Mesenchymal stem cell (in vitro differentiated cells and primary cell): ENCODE measurements around the gene STRN3.

Source experiments
- DNase-seq: peaks from one replicate; pipeline ENCODE4 v3.0.0-alpha.2; 2013
- H2AFZ ChIP-seq: one replicate; pipeline ENCODE4 v1.6.1; 2013; ENCODE audit warnings: low read depth, mild to moderate bottlenecking, control low read depth, inconsistent platforms, low read length, moderate library complexity
- H2AK5ac ChIP-seq: 2 replicates; pipeline ENCODE4 v1.6.1; 2013; ENCODE audit warnings: low read length, moderate library complexity, mild to moderate bottlenecking, inconsistent platforms; ENCODE audit not compliant: severe bottlenecking
- H2BK120ac ChIP-seq: one replicate; pipeline ENCODE4 v1.6.1; 2013; ENCODE audit warnings: low read depth, mild to moderate bottlenecking, inconsistent platforms, low read length, moderate library complexity
- H2BK12ac ChIP-seq, 2 experiments: one replicate each; pipeline ENCODE4 v1.6.1; 2013; ENCODE audit warnings: inconsistent platforms in 2 of 2, low read length in 2 of 2, mild to moderate bottlenecking in 2 of 2, moderate library complexity in 2 of 2, control low read depth in 1 of 2
- H2BK15ac ChIP-seq: one replicate; pipeline ENCODE4 v1.6.1; 2013; ENCODE audit warnings: mild to moderate bottlenecking, low read depth, inconsistent platforms; ENCODE audit not compliant: poor library complexity, severe bottlenecking
- H2BK5ac ChIP-seq: 2 replicates; pipeline ENCODE4 v1.6.1; 2013; ENCODE audit warnings: low read depth, mild to moderate bottlenecking, low read length, control low read depth, inconsistent platforms; ENCODE audit not compliant: poor library complexity, severe bottlenecking
- H3K14ac ChIP-seq, 2 experiments: one replicate each; pipeline ENCODE4 v1.6.1; 2013; ENCODE audit warnings: inconsistent platforms in 2 of 2, low read length in 2 of 2, control low read depth in 1 of 2, mild to moderate bottlenecking in 1 of 2, moderate library complexity in 1 of 2
- H3K18ac ChIP-seq, 2 experiments: one replicate each; pipeline ENCODE4 v1.6.1; 2013; ENCODE audit warnings: inconsistent platforms in 2 of 2, low read length in 2 of 2, control low read depth in 1 of 2, low read depth in 1 of 2, mild to moderate bottlenecking in 1 of 2
- H3K23ac ChIP-seq, 2 experiments: one replicate each; pipeline ENCODE4 v1.6.1; 2013; ENCODE audit warnings: inconsistent platforms in 2 of 2, low read length in 2 of 2, mild to moderate bottlenecking in 2 of 2, moderate library complexity in 2 of 2, control low read depth in 1 of 2
- H3K27ac ChIP-seq: 2 replicates; pipeline ENCODE4 v1.5.1; 2013; ENCODE audit warnings: mild to moderate bottlenecking, moderate library complexity, low read length, control low read depth, inconsistent platforms; ENCODE audit not compliant: poor library complexity, severe bottlenecking
- H3K27me3 ChIP-seq, 2 experiments: 2 replicates each; pipeline versions ENCODE4 v1.6.1 to v1.7.0; 2013; ENCODE audit warnings: low read length in 2 of 2, mild to moderate bottlenecking in 2 of 2, moderate library complexity in 2 of 2, control low read depth in 1 of 2, inconsistent platforms in 1 of 2; ENCODE audit not compliant: control insufficient read depth in 1 of 2, insufficient read depth in 1 of 2
- H3K36me3 ChIP-seq, 2 experiments: 2 replicates each; pipeline versions ENCODE4 v1.6.1 to v1.7.0; 2013; ENCODE audit warnings: low read length in 2 of 2, control low read depth in 1 of 2, inconsistent platforms in 1 of 2, low read depth in 1 of 2, mild to moderate bottlenecking in 1 of 2; ENCODE audit not compliant: insufficient read depth in 2 of 2, control insufficient read depth in 1 of 2
- H3K4ac ChIP-seq, 2 experiments: one replicate each; pipeline ENCODE4 v1.6.1; 2013; ENCODE audit warnings: inconsistent platforms in 2 of 2, low read length in 2 of 2, mild to moderate bottlenecking in 2 of 2, moderate library complexity in 2 of 2, control low read depth in 1 of 2, low read depth in 1 of 2
- H3K4me1 ChIP-seq: 2 replicates; pipeline ENCODE4 v1.6.1; 2013; ENCODE audit warnings: low read depth, low read length, control low read depth; ENCODE audit not compliant: control insufficient read depth, insufficient read depth
- H3K4me2 ChIP-seq: 2 replicates; pipeline ENCODE4 v1.6.1; 2013; ENCODE audit warnings: low read length, mild to moderate bottlenecking, inconsistent platforms; ENCODE audit not compliant: poor library complexity, severe bottlenecking
- H3K4me3 ChIP-seq, 2 experiments: 2 replicates each; pipeline versions ENCODE4 v1.5.1 to v1.7.0; 2013; ENCODE audit warnings: low read length in 2 of 2, mild to moderate bottlenecking in 2 of 2, control low read depth in 1 of 2, low read depth in 1 of 2; ENCODE audit not compliant: insufficient read depth in 1 of 2
- H3K79me1 ChIP-seq: replicated peaks from 2 replicates; pipeline ENCODE4 v1.6.1; 2013; ENCODE audit warnings: mild to moderate bottlenecking, control low read depth, low read length, inconsistent platforms; ENCODE audit not compliant: poor library complexity, severe bottlenecking
- H3K9ac ChIP-seq: 2 replicates; pipeline ENCODE4 v1.7.0; 2013; ENCODE audit warnings: mild to moderate bottlenecking, low read length, moderate library complexity
- H3K9me3 ChIP-seq: 2 replicates; pipeline ENCODE4 v1.7.0; 2013; ENCODE audit warnings: mild to moderate bottlenecking, low read length; ENCODE audit not compliant: control insufficient read depth
- H4K8ac ChIP-seq: one replicate; pipeline ENCODE4 v1.6.1; 2013; ENCODE audit warnings: inconsistent platforms, mild to moderate bottlenecking, low read length, moderate library complexity
- H4K91ac ChIP-seq: one replicate; pipeline ENCODE4 v1.6.1; 2013; ENCODE audit warnings: mild to moderate bottlenecking, low read length, inconsistent platforms
- WGBS: methylation state at CpG from one replicate; pipeline ENCODE4 v1.1.7; 2013; ENCODE audit warnings: mixed read lengths; 5-methylcytosine and 5-hydroxymethylcytosine counted together

The STRN3 gene

GRCh38 chr14:31037709-31038221 is 11.6 kb upstream of the STRN3 start:
- H2AFZ ChIP-seq, result no peak overlapping the region
- no peaks in the 10 kb centered on the region for H3K9me3 ChIP-seq
- H3K79me1 ChIP-seq, result no peaks in the 10 kb centered on the region
- H2BK15ac ChIP-seq, result no peak overlapping the region
- H3K36me3 ChIP-seq, result no peaks in the 10 kb centered on the region
- H3K14ac ChIP-seq, result no peak overlapping the region
- H3K9ac ChIP-seq, result no peak overlapping the region
- no peak overlapping the region for H2BK120ac ChIP-seq
- no peak overlapping the region for H3K4ac ChIP-seq
- H4K91ac ChIP-seq, result no peak overlapping the region
- H3K4me3 ChIP-seq, result no peak overlapping the region
- no peak for DNase-seq
- peaks cover 1% of the 10 kb centered on the region for H3K4me1 ChIP-seq
- no peak overlapping the region for H2BK5ac ChIP-seq
- H3K27me3 ChIP-seq, result no peaks in the 10 kb centered on the region
- no peak overlapping the region for H4K8ac ChIP-seq
- no peak overlapping the region for H2BK12ac ChIP-seq
- H3K18ac ChIP-seq, result no peak overlapping the region
- no peak overlapping the region for H2AK5ac ChIP-seq
- H3K4me2 ChIP-seq, result no peak overlapping the region
- WGBS, result 95% methylated on average over 1 of the region's 1 CpG
- no peak overlapping the region for H3K23ac ChIP-seq
- no peak overlapping the region for H3K27ac ChIP-seq

- H3K79me1 ChIP-seq, result no peaks in the 10 kb centered on the region
These were observed 10.4 kb upstream of the STRN3 start for GRCh38 chr14:31036552-31036951.

DNA sequence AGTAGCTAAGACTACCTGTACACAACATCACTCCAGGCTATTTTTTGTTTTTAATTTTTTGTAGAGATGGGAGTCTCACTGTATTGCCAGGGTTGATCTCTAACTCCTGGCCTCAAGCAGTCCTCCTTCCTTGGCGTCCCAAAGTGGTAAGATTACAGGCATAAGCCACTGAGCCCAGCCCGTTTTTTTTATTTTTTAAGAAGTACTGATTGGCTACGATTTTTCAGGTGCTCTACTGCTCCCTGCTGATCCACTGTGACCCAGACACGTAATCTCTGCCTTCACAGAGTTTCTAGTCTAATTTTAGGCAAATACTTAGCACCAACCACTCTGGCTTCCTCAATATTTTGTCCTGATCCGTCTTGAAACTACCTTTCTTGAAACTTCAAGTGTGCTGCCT is 4.3 kb upstream of the STRN3 start:
- DNase-seq, result no peak
- WGBS, result 96% methylated on average over 5 of the region's 5 CpGs
- H3K9me3 ChIP-seq, result no peaks in the 10 kb centered on the region
- H2AK5ac ChIP-seq, result no peak overlapping the region
- peaks cover 4% of the 10 kb centered on the region for H3K4me1 ChIP-seq
- no peak overlapping the region for H3K27ac ChIP-seq
- no peaks in the 10 kb centered on the region for H3K27me3 ChIP-seq
- no peaks in the 10 kb centered on the region for H3K36me3 ChIP-seq
- H3K9ac ChIP-seq, result no peak overlapping the region
- no peak overlapping the region for H4K8ac ChIP-seq
- H2BK120ac ChIP-seq, result no peak overlapping the region
- no peak overlapping the region for H3K4ac ChIP-seq
- H2BK5ac ChIP-seq, result no peak overlapping the region
- no peak overlapping the region for H3K4me2 ChIP-seq
- peaks cover 8% of the 10 kb centered on the region for H3K79me1 ChIP-seq
- H3K14ac ChIP-seq, result no peak overlapping the region
- no peak overlapping the region for H3K23ac ChIP-seq
- H4K91ac ChIP-seq, result no peak overlapping the region
- H3K4me3 ChIP-seq, result no peak overlapping the region
- no peak overlapping the region for H2AFZ ChIP-seq
- no peak overlapping the region for H2BK15ac ChIP-seq
- H2BK12ac ChIP-seq, result no peak overlapping the region
- H3K18ac ChIP-seq, result no peak overlapping the region

More at GRCh38 chr14:31036552-31036951, 10.4 kb upstream of the STRN3 start:
- no peaks in the 10 kb centered on the region for H3K9me3 ChIP-seq
- H2BK12ac ChIP-seq, result no peak overlapping the region
- 100% methylated on average over 4 of the region's 4 CpGs for WGBS
- H3K4me2 ChIP-seq, result no peak overlapping the region
- H3K4ac ChIP-seq, result no peak overlapping the region
- H3K36me3 ChIP-seq, result no peaks in the 10 kb centered on the region
- no peak overlapping the region for H2AFZ ChIP-seq
- no peak overlapping the region for H3K18ac ChIP-seq
- H3K9ac ChIP-seq, result no peak overlapping the region
- H2AK5ac ChIP-seq, result no peak overlapping the region
- no peak overlapping the region for H3K4me3 ChIP-seq
- H3K27me3 ChIP-seq, result no peaks in the 10 kb centered on the region
- no peak for DNase-seq
- no peak overlapping the region for H3K14ac ChIP-seq
- H2BK15ac ChIP-seq, result no peak overlapping the region
- peaks cover 3% of the 10 kb centered on the region for H3K4me1 ChIP-seq
- H2BK120ac ChIP-seq, result no peak overlapping the region
- no peak overlapping the region for H4K91ac ChIP-seq
- H3K27ac ChIP-seq, result no peak overlapping the region
- no peak overlapping the region for H3K23ac ChIP-seq
- H2BK5ac ChIP-seq, result no peak overlapping the region
- H4K8ac ChIP-seq, result no peak overlapping the region

GRCh38 chr14:31029016-31029970 is 3.1 kb upstream of the STRN3 start:
- Histone ChIP-seq H2BK15ac (no peak overlapping the region), H3K4ac (no peak overlapping the region), H3K18ac (no peak overlapping the region), H3K4me1 (peaks cover 3% of the 10 kb centered on the region), H3K9me3 (no peaks in the 10 kb centered on the region), H2AFZ (no peak overlapping the region), H2BK120ac (no peak overlapping the region), H3K27ac (no peak overlapping the region), H3K79me1 (peaks cover 8% of the 10 kb centered on the region), H2BK12ac (no peak overlapping the region), H3K27me3 (no peaks in the 10 kb centered on the region), H4K91ac (no peak overlapping the region), H3K36me3 (no peaks in the 10 kb centered on the region), H3K9ac (no peak overlapping the region), H3K14ac (no peak overlapping the region), H3K4me3 (no peak overlapping the region), H4K8ac (no peak overlapping the region), H2AK5ac (no peak overlapping the region), H3K23ac (no peak overlapping the region), H3K4me2 (no peak overlapping the region), H2BK5ac (no peak overlapping the region)
- WGBS, result 92% methylated on average over 3 of the region's 3 CpGs
- DNase-seq, result no peak
